Right kidney (tissue), 1 donor: ENCODE measurements around the gene BCL2L11.

Experiments
- DNase-seq: peaks from one replicate; pipeline ENCODE4 v3.0.0-alpha.2; 2016

Gene BCL2L11

GRCh38 chr2:111117598-111118480 is 2.9 kb upstream of the BCL2L11 start:
- peak; percentile 81 for DNase-seq

- peak; percentile 76 for DNase-seq
These were observed 2.2 kb upstream of the BCL2L11 start for GRCh38 chr2:111118481-111118980.

DNA sequence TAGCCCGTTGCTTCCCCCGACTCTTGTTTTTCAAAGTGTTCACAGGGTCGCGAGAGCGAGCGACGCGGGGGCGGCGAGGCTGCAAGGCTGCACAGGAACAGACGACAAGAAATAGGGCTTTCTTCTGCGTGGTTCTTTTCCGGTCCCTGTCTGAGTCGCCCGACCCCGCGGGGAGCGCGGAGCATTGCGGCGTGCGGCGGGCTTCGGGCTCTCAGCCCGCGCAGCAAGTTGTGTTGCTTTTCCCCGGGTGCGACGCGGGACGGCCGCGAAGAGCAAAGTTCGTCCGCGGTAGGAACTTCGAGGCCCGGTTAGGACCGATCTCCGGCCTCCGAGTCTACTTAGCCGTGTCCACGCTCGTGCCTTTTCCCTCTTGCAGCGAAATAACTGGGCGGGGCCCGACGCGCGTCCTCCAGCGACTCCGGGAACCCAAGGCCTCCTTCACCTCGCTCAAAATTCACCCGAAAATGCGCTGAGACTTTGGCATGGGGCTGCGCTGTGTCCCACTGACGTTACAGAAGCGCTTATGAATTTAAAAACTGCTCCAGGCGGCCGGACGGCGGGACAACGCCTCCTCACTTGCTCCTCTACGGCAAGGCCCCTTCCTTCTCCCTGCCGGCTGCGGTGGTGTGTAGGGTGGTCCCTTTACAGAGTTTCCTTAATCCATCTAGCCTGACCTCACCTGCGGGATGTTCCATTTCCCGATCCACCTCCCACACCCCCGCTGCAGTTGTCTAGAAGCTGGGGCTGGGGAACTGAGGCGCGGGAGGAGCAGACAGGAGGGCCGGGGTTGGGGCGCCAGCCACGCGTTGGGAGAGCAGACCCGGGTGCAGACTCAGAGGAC is 1.5 kb upstream of the BCL2L11 start:
- DNase-seq = peak; percentile 83

DNA sequence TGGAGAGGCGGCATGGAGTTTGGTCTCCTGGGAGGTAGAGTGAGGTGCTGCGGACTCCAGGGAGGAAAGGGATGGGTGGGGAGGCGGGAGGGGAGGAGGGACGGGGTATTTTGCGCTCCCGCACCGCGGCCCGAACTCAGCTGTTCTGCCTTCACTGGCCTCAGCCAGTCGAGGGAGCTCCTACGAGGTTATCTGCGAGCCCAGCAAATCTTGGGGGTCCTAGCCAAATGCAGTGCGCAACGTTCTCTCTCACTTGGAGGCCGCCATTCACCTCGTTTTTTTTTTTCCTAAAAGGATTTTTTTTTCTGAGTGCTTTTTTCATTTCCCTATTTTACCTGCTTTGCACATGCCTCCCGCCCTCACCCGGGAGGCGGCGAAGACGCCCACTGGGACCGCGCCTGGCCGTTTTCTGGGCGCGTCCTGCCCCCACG is 877 bp upstream of the BCL2L11 start:
- DNase-seq = no peak

GRCh38 chr2:111121028-111121827 is 514 bp downstream of the BCL2L11 start:
- peak; percentile 89 for DNase-seq

GRCh38 chr2:111121828-111122630 is 1.3 kb downstream of the BCL2L11 start:
- DNase-seq = peak; percentile 90

- peak; percentile 88 for DNase-seq
These were observed 2.1 kb downstream of the BCL2L11 start for GRCh38 chr2:111122631-111123421.

GRCh38 chr2:111123751-111124150 is 3.0 kb downstream of the BCL2L11 start:
- DNase-seq = no peak

GRCh38 chr2:111126581-111126980 is 5.9 kb downstream of the BCL2L11 start:
- no peak for DNase-seq

- DNase-seq = no peak
These were observed 6.6 kb downstream of the BCL2L11 start for GRCh38 chr2:111127351-111127750.

- no peak for DNase-seq
These were observed 7.4 kb downstream of the BCL2L11 start for GRCh38 chr2:111128096-111128495.

- no peak for DNase-seq
These were observed 12.9 kb downstream of the BCL2L11 start for GRCh38 chr2:111133603-111134002.

GRCh38 chr2:111134055-111134454 is 13.3 kb downstream of the BCL2L11 start:
- DNase-seq = no peak

- no peak for DNase-seq
These were observed 14.7 kb downstream of the BCL2L11 start for GRCh38 chr2:111135237-111135909.

GRCh38 chr2:111135910-111136297 is 15.2 kb downstream of the BCL2L11 start:
- no peak for DNase-seq

GRCh38 chr2:111138839-111139238 is 18.1 kb downstream of the BCL2L11 start:
- no peak for DNase-seq

- no peak for DNase-seq
These were observed 19.1 kb downstream of the BCL2L11 start for GRCh38 chr2:111139637-111140317.

GRCh38 chr2:111140815-111141214 is 20.1 kb downstream of the BCL2L11 start:
- no peak for DNase-seq

DNA sequence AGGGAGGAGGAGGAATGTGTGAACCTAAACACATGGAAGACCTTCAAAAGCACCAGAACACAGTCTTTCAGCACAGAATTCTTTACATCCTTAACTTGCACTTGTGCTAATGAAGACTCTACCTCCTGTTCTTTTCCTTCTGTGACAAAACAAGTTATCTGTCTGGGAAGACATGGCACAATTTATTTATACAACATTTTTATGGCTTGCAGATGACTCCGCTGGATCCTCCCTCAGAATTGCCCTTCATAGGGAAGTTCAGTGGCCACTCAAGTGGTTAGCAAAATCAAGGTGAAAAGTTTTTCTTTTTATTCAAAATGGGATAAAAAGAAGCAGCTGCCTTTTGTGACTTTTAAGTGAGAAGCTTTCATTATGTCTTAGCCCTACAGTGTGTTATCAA is 21.4 kb downstream of the BCL2L11 start:
- no peak for DNase-seq
